Esophagus muscularis mucosa (tissue), 4 donors: ENCODE results near the gene TMEM53. TPM values are rescaled to one million over a fixed set of nuclear protein-coding genes. Genes with fewer than 3 reads are reported as not detected.

Experiments used
- DNase-seq: peaks from one replicate; pipeline ENCODE4 v3.0.0-alpha.2; 2017; ENCODE audit errors: extremely low spot score
- H3K27ac ChIP-seq, 4 donors: fragments of 200-600 bp; sonication (generic); replicated peaks in 1 of 4; 1 replicate in 3 of 4; 2 replicates in 1 of 4; pipeline ENCODE4 v1.5.1; 2016 to 2019; ENCODE audit warnings: mild to moderate bottlenecking in 1 of 4
- H3K27me3 ChIP-seq, 4 donors: fragments of 200-600 bp; sonication (generic); one replicate each; pipeline versions ENCODE4 v1.5.1 to v1.6.0; 2016 to 2019
- H3K36me3 ChIP-seq, 4 donors: fragments of 200-600 bp; sonication (generic); one replicate each; pipeline ENCODE4 v1.5.1; 2016 to 2019
- H3K4me1 ChIP-seq, 4 donors: fragments of 200-600 bp; sonication (generic); one replicate each; pipeline ENCODE4 v1.5.1; 2016 to 2019
- H3K4me3 ChIP-seq, 4 donors: fragments of 200-600 bp; sonication (generic); 1 replicate in 2 of 4; 2 replicates in 2 of 4; pipeline ENCODE4 v1.5.1; 2016 to 2019; ENCODE audit warnings: mild to moderate bottlenecking in 4 of 4, moderate library complexity in 1 of 4
- H3K9me3 ChIP-seq, 4 donors: fragments of 200-600 bp; sonication (generic); 1 replicate in 3 of 4; 2 replicates in 1 of 4; pipeline ENCODE4 v1.5.1; 2016 to 2019
- EP300 ChIP-seq: sonication (generic); formaldehyde crosslinking; IDR thresholded peaks from one replicate; pipeline ENCODE4 v1.6.1; 2017; ENCODE audit warnings: antibody characterized with exemption
- POLR2A ChIP-seq: fragments of 450-650 bp; IDR thresholded peaks from one replicate; pipeline ENCODE4 v1.6.1; 2017; ENCODE audit warnings: antibody characterized with exemption, moderate library complexity, mild to moderate bottlenecking, low read depth
- POLR2AphosphoS5 ChIP-seq, 2 donors: sonication (generic); formaldehyde crosslinking; IDR thresholded peaks; one replicate each; pipeline ENCODE4 v1.6.1; 2017; ENCODE audit warnings: antibody characterized with exemption in 2 of 2
- WGBS: methylation state at CpG from one replicate; pipeline ENCODE4 v1.1.5; 2018; 5-methylcytosine and 5-hydroxymethylcytosine counted together
- intact Hi-C: fragments of 100-400 bp; cut with DNase I; formaldehyde crosslinking; loops from one replicate; pipeline ENCODE4 v1.15.1; 2023
- total RNA-seq, 4 donors: library from RNA; depleted of rRNA; stranded (reverse); fragments of >200 nt; gene quantifications; one replicate each; pipeline versions ENCODE4 v1.1.0 to v1.2.1, GENCODE V29; 2016
- TF ChIP-seq, protein P1 (sequence below), 3 experiments: fragments of 200-600 bp in 2 of 3; fragments of 450-650 bp in 1 of 3; sonication (generic) in 2 of 3; IDR thresholded peaks; one replicate each; pipeline ENCODE4 v1.5.1; 2017 to 2019; ENCODE audit warnings: antibody characterized with exemption in 3 of 3, mild to moderate bottlenecking in 2 of 3, moderate library complexity in 1 of 3

The TMEM53 gene
- total RNA-seq, 4 donors from 2014 or later: 4.5 to 7.0 (median 5.7) TPM

DNA sequence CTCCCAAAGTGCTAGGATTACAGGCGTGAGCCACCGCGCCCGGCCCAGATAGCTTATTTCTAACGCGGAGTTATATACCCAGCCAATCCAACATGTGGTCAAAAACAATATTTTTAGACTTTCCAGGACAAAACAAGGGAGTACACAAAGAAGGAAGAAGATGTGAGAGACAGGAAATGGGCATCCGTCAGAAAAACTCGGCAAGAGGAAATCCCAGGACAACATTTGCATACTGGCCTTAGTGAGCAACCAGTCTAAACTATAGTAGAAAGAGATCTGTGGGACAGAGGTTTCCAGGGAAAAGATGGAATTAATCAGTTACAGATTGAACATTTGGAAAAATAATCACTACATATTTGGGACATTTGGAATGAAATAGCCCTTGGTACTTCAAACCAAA is 11.6 kb upstream of the TMEM53 start:
- TF ChIP-seq POLR2AphosphoS5 (IDR thresholded peaks at IDR 0.05) (no peak), POLR2A (no peak)
- TF ChIP-seq, protein P1, sequence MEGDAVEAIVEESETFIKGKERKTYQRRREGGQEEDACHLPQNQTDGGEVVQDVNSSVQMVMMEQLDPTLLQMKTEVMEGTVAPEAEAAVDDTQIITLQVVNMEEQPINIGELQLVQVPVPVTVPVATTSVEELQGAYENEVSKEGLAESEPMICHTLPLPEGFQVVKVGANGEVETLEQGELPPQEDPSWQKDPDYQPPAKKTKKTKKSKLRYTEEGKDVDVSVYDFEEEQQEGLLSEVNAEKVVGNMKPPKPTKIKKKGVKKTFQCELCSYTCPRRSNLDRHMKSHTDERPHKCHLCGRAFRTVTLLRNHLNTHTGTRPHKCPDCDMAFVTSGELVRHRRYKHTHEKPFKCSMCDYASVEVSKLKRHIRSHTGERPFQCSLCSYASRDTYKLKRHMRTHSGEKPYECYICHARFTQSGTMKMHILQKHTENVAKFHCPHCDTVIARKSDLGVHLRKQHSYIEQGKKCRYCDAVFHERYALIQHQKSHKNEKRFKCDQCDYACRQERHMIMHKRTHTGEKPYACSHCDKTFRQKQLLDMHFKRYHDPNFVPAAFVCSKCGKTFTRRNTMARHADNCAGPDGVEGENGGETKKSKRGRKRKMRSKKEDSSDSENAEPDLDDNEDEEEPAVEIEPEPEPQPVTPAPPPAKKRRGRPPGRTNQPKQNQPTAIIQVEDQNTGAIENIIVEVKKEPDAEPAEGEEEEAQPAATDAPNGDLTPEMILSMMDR (IDR thresholded peaks at IDR 0.05): no peak
- Histone ChIP-seq H3K36me3 (no peaks in the 10 kb centered on the region), H3K4me1 (no peaks in the 10 kb centered on the region), H3K9me3 (no peaks in the 10 kb centered on the region), H3K4me3 (no peak overlapping the region), H3K27me3 (no peaks in the 10 kb centered on the region), H3K27ac (no peak overlapping the region)
- WGBS: 78% methylated on average over 8 of the region's 8 CpGs
- DNase-seq: no peak
- intact Hi-C loops: no loop called here

DNA sequence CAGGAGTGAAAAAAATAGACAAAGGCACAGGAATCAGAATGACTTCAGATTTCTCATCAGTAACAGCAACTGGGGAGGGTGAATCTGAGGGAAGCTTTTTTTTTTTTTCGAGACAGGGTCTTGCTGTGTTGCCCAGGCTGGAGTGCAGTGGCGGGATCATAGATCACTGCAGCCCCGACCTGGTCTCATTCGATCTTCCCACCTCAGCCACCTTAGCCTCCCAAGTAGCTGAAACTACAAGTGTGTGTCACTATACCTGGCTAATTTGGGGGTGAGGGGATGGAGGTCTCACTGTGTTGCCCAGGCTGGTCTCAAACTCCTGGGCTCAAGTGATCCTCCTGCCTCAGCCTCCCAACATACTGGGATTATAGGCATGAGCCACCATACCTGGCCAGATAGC is 10.9 kb upstream of the TMEM53 start:
- DNase-seq: no peak
- intact Hi-C loops: no loop called here
- Histone ChIP-seq H3K9me3 (no peaks in the 10 kb centered on the region), H3K4me3 (no peak overlapping the region), H3K36me3 (no peaks in the 10 kb centered on the region), H3K27ac (no peak overlapping the region), H3K27me3 (no peaks in the 10 kb centered on the region), H3K4me1 (no peaks in the 10 kb centered on the region)
- TF ChIP-seq POLR2A (no peak), EP300 (no peak), POLR2AphosphoS5 (IDR thresholded peaks at IDR 0.05) (no peak)
- TF ChIP-seq, protein P1 (IDR thresholded peaks at IDR 0.05): no peak
- WGBS: 95% methylated on average over 4 of the region's 4 CpGs

DNA sequence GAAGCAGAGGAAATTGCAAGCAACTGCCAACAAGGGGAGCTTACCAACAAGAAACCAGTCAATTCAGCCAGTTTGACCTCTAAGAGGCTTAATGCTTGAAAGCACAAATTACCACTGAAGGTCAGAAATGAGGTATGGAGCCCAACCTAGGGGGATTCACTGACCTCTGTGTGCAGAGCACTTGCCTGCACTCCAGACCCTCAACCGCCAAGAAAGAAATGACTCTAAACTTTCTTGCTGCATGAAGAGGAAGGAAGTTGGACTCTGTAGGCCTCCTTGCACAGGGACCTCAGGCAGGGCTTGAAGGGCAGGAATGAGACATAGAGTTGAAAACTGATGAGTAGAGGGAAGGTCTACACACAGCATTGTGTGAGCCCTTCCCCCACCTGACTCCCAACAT is 10.2 kb upstream of the TMEM53 start:
- Histone ChIP-seq H3K4me3 (no peak overlapping the region), H3K36me3 (no peaks in the 10 kb centered on the region), H3K4me1 (no peaks in the 10 kb centered on the region), H3K27me3 (no peaks in the 10 kb centered on the region), H3K9me3 (no peaks in the 10 kb centered on the region), H3K27ac (no peak overlapping the region)
- 80% methylated on average over 1 of the region's 1 CpG for WGBS
- TF ChIP-seq POLR2AphosphoS5 (IDR thresholded peaks at IDR 0.05): no peak
- no peak for TF ChIP-seq POLR2A
- TF ChIP-seq, protein P1 (IDR thresholded peaks at IDR 0.05): no peak
- TF ChIP-seq EP300: no peak
- intact Hi-C loops: no loop called here
- DNase-seq: no peak

DNA sequence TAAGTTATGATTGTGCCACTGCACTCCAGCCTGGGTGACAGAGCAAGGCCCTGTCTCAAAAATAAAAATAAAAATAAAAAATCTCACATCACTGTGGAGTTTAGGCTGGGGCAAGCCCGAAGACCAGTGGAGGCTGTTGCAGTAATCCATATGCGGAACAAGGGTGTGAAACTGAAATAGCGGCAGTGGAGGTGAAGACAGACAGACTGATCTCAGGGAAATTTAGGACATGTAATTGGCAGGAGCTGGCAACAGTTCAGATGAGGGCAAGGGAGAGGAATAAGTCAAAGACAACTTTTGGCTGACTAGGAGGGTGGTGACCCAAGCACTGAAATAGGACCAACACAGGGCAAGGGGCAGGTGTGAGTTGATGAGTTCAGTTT is 8.6 kb upstream of the TMEM53 start:
- peaks cover 0 to 7% (median 0%) of the 10 kb centered on the region in 4 donors for H3K4me1 ChIP-seq
- H3K4me3 ChIP-seq: no peak overlapping the region
- H3K36me3 ChIP-seq: no peaks in the 10 kb centered on the region
- no peak for DNase-seq
- 96% methylated on average over 3 of the region's 3 CpGs for WGBS
- intact Hi-C loops: no loop called here
- TF ChIP-seq POLR2A: no peak
- no peak for TF ChIP-seq POLR2AphosphoS5 (IDR thresholded peaks at IDR 0.05)
- TF ChIP-seq, protein P1 (IDR thresholded peaks at IDR 0.05): no peak
- TF ChIP-seq EP300: no peak
- no peaks in the 10 kb centered on the region for H3K27me3 ChIP-seq
- H3K9me3 ChIP-seq: no peaks in the 10 kb centered on the region
- no peak overlapping the region for H3K27ac ChIP-seq
